Calu3 (cell line): ENCODE data around the gene USF2. TPM values are rescaled to one million over a fixed set of nuclear protein-coding genes. Genes with fewer than 3 reads are reported as not detected.

Experiments used
- BruUV-seq: library from RNA; stranded (reverse); fragments of 400-500 nt; replicated peaks from 2 replicates; lab custom pipeline; 2021; lab: Mats Ljungman, UMichigan
- CTCF ChIA-PET: fragments of 300-600 bp; sonication (Branson Sonifier 250); formaldehyde crosslinking; loops from one replicate; lab custom pipeline; 2022; ENCODE audit warnings: antibody characterized with exemption; lab: Charles Lee
- DNase-seq: peaks from one replicate; pipeline ENCODE4 v3.0.0; 2022
- H3K27ac Mint-ChIP-seq: one replicate; pipeline ENCODE4 v1.8.0; 2022; ENCODE audit warnings: mixed read lengths; ENCODE audit not compliant: unreplicated experiment
- H3K27me3 Mint-ChIP-seq: one replicate; pipeline ENCODE4 v1.8.0; 2022; ENCODE audit warnings: mixed read lengths; ENCODE audit not compliant: unreplicated experiment
- H3K36me3 Mint-ChIP-seq: one replicate; pipeline ENCODE4 v1.8.0; 2022; ENCODE audit warnings: mild to moderate bottlenecking, moderate library complexity, mixed read lengths; ENCODE audit not compliant: insufficient read depth, unreplicated experiment
- H3K4me1 Mint-ChIP-seq: one replicate; pipeline ENCODE4 v1.8.0; 2022; ENCODE audit warnings: mild to moderate bottlenecking, low read depth, mixed read lengths; ENCODE audit not compliant: unreplicated experiment
- H3K4me3 Mint-ChIP-seq: one replicate; pipeline ENCODE4 v1.8.0; 2022; ENCODE audit warnings: mild to moderate bottlenecking, low read depth, moderate library complexity, mixed read lengths; ENCODE audit not compliant: unreplicated experiment
- H3K9me3 Mint-ChIP-seq: one replicate; pipeline ENCODE4 v1.8.0; 2022; ENCODE audit warnings: low read depth, mixed read lengths; ENCODE audit not compliant: unreplicated experiment
- CTCF ChIP-seq: fragments of 200-600 bp; IDR thresholded peaks from one replicate; pipeline ENCODE4 v1.8.0; 2022; ENCODE audit warnings: antibody characterized with exemption; ENCODE audit not compliant: unreplicated experiment
- intact Hi-C: fragments of 100-400 bp; cut with micrococcal nuclease; formaldehyde crosslinking; loops from one replicate; pipeline ENCODE4 v1.10.0; 2022; ENCODE audit not compliant: unreplicated experiment
- total RNA-seq: library from RNA; stranded (reverse); gene quantifications from 2 replicates; pipeline ENCODE4 v1.2.3, GENCODE V29; 2022

The USF2 gene
- total RNA-seq, 1 experiment from 2014 or later, result 127 TPM

GRCh38 chr19:35329323-35329722 is 60.6 kb downstream of the USF2 start:
- CTCF ChIA-PET, result no interaction called here
- TF ChIP-seq CTCF, result no peak
- Mint-ChIP-seq H3K27me3 (no peaks in the 10 kb centered on the region), H3K4me3 (no peak overlapping the region), H3K4me1 (peaks cover 5% of the 10 kb centered on the region), H3K36me3 (no peaks in the 10 kb centered on the region), H3K27ac (no peak overlapping the region), H3K9me3 (no peaks in the 10 kb centered on the region)
- no TSS peak for BruUV-seq
- intact Hi-C loops, result no loop called here
- DNase-seq, result no peak

Other genes with a start within 250 kb of the USF2 start
- gene SCN1B, start 238.5 kb upstream of the USF2 start, total RNA-seq, result 1.4 and 2.1 TPM in 2 replicates
- gene HPN, start 227.2 kb upstream of the USF2 start, total RNA-seq, result 1.4 and 2.2 TPM in 2 replicates
- 183 and 291 TPM in 2 replicates for gene FXYD3, start 153.1 kb upstream of the USF2 start, total RNA-seq
- 0.42 and 0.68 TPM in 2 replicates for gene LGI4, start 133.9 kb upstream of the USF2 start, total RNA-seq
- 1.6 and 2.0 TPM in 2 replicates for gene FXYD1, start 130.1 kb upstream of the USF2 start, total RNA-seq
- 0.90 and 1.3 TPM in 2 replicates for gene FXYD7, start 125.7 kb upstream of the USF2 start, total RNA-seq
- 760 and 802 TPM in 2 replicates for gene FXYD5, start 114.2 kb upstream of the USF2 start, total RNA-seq
- not detected in 2 replicates for gene FAM187B, start 40.2 kb upstream of the USF2 start, total RNA-seq
- gene LSR, start 20.0 kb upstream of the USF2 start, total RNA-seq, result 494 and 609 TPM in 2 replicates
- 0.45 TPM in 1 of 2 replicates, not detected in the other for gene HAMP, start 13.6 kb downstream of the USF2 start, total RNA-seq
- not detected in 2 replicates for gene MAG, start 23.2 kb downstream of the USF2 start, total RNA-seq
- 5.9 and 7.6 TPM in 2 replicates for gene CD22, start 60.2 kb downstream of the USF2 start, total RNA-seq
- not detected in 2 replicates for gene FFAR1, start 78.9 kb downstream of the USF2 start, total RNA-seq
- not detected in 2 replicates for gene FFAR3, start 89.5 kb downstream of the USF2 start, total RNA-seq
- not detected in 2 replicates for gene GPR42, start 102.1 kb downstream of the USF2 start, total RNA-seq
- gene FFAR2, start 179.3 kb downstream of the USF2 start, total RNA-seq, result not detected in 2 replicates
- gene KRTDAP, start 221.5 kb downstream of the USF2 start, total RNA-seq, result not detected in 2 replicates
- gene DMKN, start 244.7 kb downstream of the USF2 start, total RNA-seq, result 218 and 224 TPM in 2 replicates